PC-9 (cell line): ENCODE data around the gene TMEM244. TPM values are rescaled to one million over a fixed set of nuclear protein-coding genes. Genes with fewer than 3 reads are reported as not detected.

Experiments used
- BruUV-seq: library from RNA; stranded (reverse); fragments of 400-500 nt; replicated peaks from 2 replicates; lab custom pipeline; 2021; lab: Mats Ljungman, UMichigan
- CTCF ChIA-PET: fragments of 300-600 bp; sonication (Branson Sonifier 250); formaldehyde crosslinking; loops from one replicate; lab custom pipeline; 2022; ENCODE audit warnings: antibody characterized with exemption; lab: Charles Lee
- POLR2A ChIA-PET: fragments of 300-600 bp; sonication (Branson Sonifier 250); formaldehyde crosslinking; loops from one replicate; lab custom pipeline; 2022; ENCODE audit warnings: antibody characterized with exemption; ENCODE audit not compliant: unreplicated experiment; lab: Charles Lee
- DNase-seq, 2 experiments: peaks; one replicate each; pipeline versions ENCODE4 v3.0.0 to v3.0.0-alpha.2; 2015 to 2022; ENCODE audit warnings: mixed read lengths in 1 of 2
- H2AFZ ChIP-seq: fragments of 200-600 bp; sonication (generic); 2 replicates; pipeline ENCODE4 v1.8.1; 2017; ENCODE audit warnings: antibody characterized with exemption
- H3F3A ChIP-seq: fragments of 200-600 bp; sonication (generic); 2 replicates; pipeline ENCODE4 v1.8.1; 2017; ENCODE audit warnings: antibody characterized with exemption, mild to moderate bottlenecking, low read depth; ENCODE audit not compliant: insufficient read depth
- H3K27ac ChIP-seq: fragments of 200-600 bp; sonication (generic); 2 replicates; pipeline ENCODE4 v1.6.1; 2016; ENCODE audit warnings: mixed run types
- H3K27me3 ChIP-seq: fragments of 200-600 bp; sonication (generic); 2 replicates; pipeline ENCODE4 v1.6.1; 2016; ENCODE audit warnings: low read depth, mixed run types; ENCODE audit not compliant: insufficient read depth
- H3K36me3 ChIP-seq: fragments of 200-600 bp; sonication (generic); 2 replicates; pipeline ENCODE4 v1.6.1; 2016; ENCODE audit warnings: low read depth, mixed run types
- H3K4me1 ChIP-seq: fragments of 200-600 bp; sonication (generic); replicated peaks from 2 replicates; pipeline ENCODE4 v1.6.1; 2016; ENCODE audit warnings: mixed run types; ENCODE audit not compliant: insufficient read depth
- H3K4me2 ChIP-seq: fragments of 200-600 bp; sonication (generic); 2 replicates; pipeline ENCODE4 v1.6.1; 2017; ENCODE audit warnings: mixed run types
- H3K4me3 ChIP-seq: fragments of 200-600 bp; sonication (generic); 2 replicates; pipeline ENCODE4 v1.6.1; 2016; ENCODE audit warnings: mixed run types
- H3K79me2 ChIP-seq: fragments of 200-600 bp; sonication (generic); 2 replicates; pipeline ENCODE4 v1.6.1; 2017; ENCODE audit warnings: low read depth, mixed run types
- H3K9me2 ChIP-seq: fragments of 200-600 bp; sonication (generic); 2 replicates; pipeline ENCODE4 v1.8.1; 2017; ENCODE audit warnings: mild to moderate bottlenecking; ENCODE audit not compliant: insufficient read depth
- H3K9me3 ChIP-seq: fragments of 200-600 bp; sonication (generic); 2 replicates; pipeline ENCODE4 v1.8.1; 2016; ENCODE audit warnings: low read depth; ENCODE audit not compliant: insufficient read depth
- H4K20me1 ChIP-seq: fragments of 200-600 bp; sonication (generic); 2 replicates; pipeline ENCODE4 v1.8.1; 2017; ENCODE audit not compliant: insufficient read depth
- EZH2 ChIP-seq: fragments of 200-600 bp; sonication (generic); IDR thresholded peaks from 2 replicates; pipeline ENCODE4 v1.8.0; 2017; ENCODE audit warnings: antibody characterized with exemption, low read depth
- intact Hi-C: fragments of 100-400 bp; cut with micrococcal nuclease; formaldehyde crosslinking; loops from one replicate; pipeline ENCODE4 v1.10.0; 2022; ENCODE audit not compliant: unreplicated experiment
- total RNA-seq: library from RNA; stranded (reverse); gene quantifications from 2 replicates; pipeline ENCODE4 v1.2.3, GENCODE V29; 2021
- TF ChIP-seq, protein P1 (sequence below): fragments of 200-600 bp; sonication (generic); conservative IDR thresholded peaks from 2 replicates; pipeline ENCODE4 v1.6.1; 2017; ENCODE audit warnings: mixed run types, antibody characterized with exemption, mild to moderate bottlenecking, moderate library complexity

TMEM244 gene
- total RNA-seq, 1 experiment from 2014 or later: not detected

DNA sequence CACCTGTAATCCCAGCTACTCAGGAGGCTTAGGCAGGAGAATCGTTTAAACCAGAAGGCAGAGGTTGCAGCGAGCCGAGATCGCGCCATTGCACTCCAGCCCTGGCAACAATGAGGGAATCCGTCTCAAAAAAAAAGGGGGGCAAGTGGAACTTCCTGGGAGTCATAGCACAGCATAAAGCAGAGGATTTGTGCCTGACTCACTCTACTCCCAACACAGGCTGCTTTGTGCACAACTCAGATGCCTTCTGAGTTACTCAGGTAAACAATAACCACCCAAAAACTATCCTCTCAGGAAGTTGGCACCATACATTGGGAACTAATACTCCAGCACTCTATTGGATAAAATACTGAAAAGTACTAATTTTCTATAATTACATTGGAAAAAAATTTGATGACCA lies 2.5 kb upstream of the TMEM244 start:
- no peaks in the 10 kb centered on the region for H3K79me2 ChIP-seq
- no peak overlapping the region for H3K27ac ChIP-seq
- H3K9me3 ChIP-seq: no peaks in the 10 kb centered on the region
- no peaks in the 10 kb centered on the region for H4K20me1 ChIP-seq
- no peaks in the 10 kb centered on the region for H3F3A ChIP-seq
- H3K36me3 ChIP-seq: no peaks in the 10 kb centered on the region
- H3K4me3 ChIP-seq: no peak overlapping the region
- no peak overlapping the region for H3K4me2 ChIP-seq
- BruUV-seq: no TSS peak
- intact Hi-C loops: no loop called here
- H3K27me3 ChIP-seq: no peaks in the 10 kb centered on the region
- H3K4me1 ChIP-seq: no peaks in the 10 kb centered on the region
- no peak overlapping the region for H2AFZ ChIP-seq
- TF ChIP-seq, protein P1, sequence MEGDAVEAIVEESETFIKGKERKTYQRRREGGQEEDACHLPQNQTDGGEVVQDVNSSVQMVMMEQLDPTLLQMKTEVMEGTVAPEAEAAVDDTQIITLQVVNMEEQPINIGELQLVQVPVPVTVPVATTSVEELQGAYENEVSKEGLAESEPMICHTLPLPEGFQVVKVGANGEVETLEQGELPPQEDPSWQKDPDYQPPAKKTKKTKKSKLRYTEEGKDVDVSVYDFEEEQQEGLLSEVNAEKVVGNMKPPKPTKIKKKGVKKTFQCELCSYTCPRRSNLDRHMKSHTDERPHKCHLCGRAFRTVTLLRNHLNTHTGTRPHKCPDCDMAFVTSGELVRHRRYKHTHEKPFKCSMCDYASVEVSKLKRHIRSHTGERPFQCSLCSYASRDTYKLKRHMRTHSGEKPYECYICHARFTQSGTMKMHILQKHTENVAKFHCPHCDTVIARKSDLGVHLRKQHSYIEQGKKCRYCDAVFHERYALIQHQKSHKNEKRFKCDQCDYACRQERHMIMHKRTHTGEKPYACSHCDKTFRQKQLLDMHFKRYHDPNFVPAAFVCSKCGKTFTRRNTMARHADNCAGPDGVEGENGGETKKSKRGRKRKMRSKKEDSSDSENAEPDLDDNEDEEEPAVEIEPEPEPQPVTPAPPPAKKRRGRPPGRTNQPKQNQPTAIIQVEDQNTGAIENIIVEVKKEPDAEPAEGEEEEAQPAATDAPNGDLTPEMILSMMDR: no peak
- no peak for TF ChIP-seq EZH2
- POLR2A ChIA-PET: no interaction called here
- 0 out of 2 replicates have a peak, but pooled peaks cover 5% of the 10 kb centered on the region for H3K9me2 ChIP-seq
- CTCF ChIA-PET: no interaction called here
- peak in 1 of 2 experiments; percentile 26 for DNase-seq

DNA sequence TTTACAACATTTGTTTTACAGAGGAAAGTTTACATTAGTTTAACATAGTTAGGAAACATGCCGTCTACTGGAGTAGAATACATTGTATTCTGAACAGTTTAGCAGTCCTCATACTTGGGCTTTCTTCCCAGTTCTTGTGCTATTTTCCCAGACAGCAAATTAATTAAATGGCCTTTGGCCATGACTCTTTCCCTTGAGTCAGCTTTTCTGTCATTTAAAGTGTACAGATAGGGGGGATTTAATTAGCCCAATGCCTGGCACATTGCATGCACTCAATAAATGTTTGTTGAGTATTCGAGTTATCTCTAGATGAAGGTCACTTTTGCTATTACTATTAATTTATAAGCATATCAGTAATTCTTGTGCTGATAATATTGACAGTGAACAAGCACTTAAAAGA lies 1.6 kb downstream of the TMEM244 start:
- DNase-seq: no peak
- no peak overlapping the region for H3K4me3 ChIP-seq
- H3F3A ChIP-seq: peaks cover 3% of the 10 kb centered on the region; the same call in 1 of the 2 replicates
- H3K9me3 ChIP-seq: no peaks in the 10 kb centered on the region
- no peak overlapping the region for H3K27ac ChIP-seq
- H3K79me2 ChIP-seq: no peaks in the 10 kb centered on the region
- intact Hi-C loops: no loop called here
- TF ChIP-seq EZH2: no peak
- TF ChIP-seq, protein P1: no peak
- no peaks in the 10 kb centered on the region for H4K20me1 ChIP-seq
- 0 out of 2 replicates have a peak, but pooled peaks cover 5% of the 10 kb centered on the region for H3K9me2 ChIP-seq
- BruUV-seq: no TSS peak
- CTCF ChIA-PET: no interaction called here
- H2AFZ ChIP-seq: no peak overlapping the region
- H3K27me3 ChIP-seq: no peaks in the 10 kb centered on the region
- H3K36me3 ChIP-seq: no peaks in the 10 kb centered on the region
- no peak overlapping the region for H3K4me2 ChIP-seq
- POLR2A ChIA-PET: no interaction called here
- H3K4me1 ChIP-seq: peaks cover 3% of the 10 kb centered on the region

DNA sequence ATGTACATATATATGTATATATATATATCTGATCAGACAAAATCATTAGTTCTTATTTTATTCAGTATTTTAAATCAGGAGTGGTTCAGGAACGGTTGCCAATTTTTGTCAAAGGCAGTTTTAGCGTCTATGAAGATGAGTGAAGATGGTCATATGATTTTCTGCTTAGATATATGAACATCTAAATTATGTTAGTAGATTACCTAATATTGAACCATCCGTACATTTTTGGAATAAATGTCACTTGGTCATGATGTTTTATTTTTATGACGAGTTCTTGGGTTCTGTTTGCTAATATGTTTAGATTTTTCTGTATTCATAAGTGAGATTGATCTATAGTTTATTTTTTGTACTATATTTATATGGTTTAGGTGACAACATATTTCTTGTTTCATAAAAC lies 3.3 kb downstream of the TMEM244 start:
- Histone ChIP-seq H2AFZ (no peak overlapping the region), H3K36me3 (no peaks in the 10 kb centered on the region), H3K4me1 (peaks cover 11% of the 10 kb centered on the region), H3K79me2 (no peaks in the 10 kb centered on the region), H3F3A (peaks cover 11% of the 10 kb centered on the region; the same call in 1 of the 2 replicates), H3K4me2 (no peak overlapping the region), H3K9me3 (0 out of 2 replicates have a peak, but pooled peaks cover 3% of the 10 kb centered on the region), H4K20me1 (no peaks in the 10 kb centered on the region), H3K4me3 (no peak overlapping the region), H3K27me3 (no peaks in the 10 kb centered on the region), H3K9me2 (no peaks in the 10 kb centered on the region), H3K27ac (no peak overlapping the region)
- CTCF ChIA-PET: no interaction called here
- DNase-seq: no peak
- intact Hi-C loops: no loop called here
- POLR2A ChIA-PET: no interaction called here
- no TSS peak for BruUV-seq
- TF ChIP-seq, protein P1: no peak
- no peak for TF ChIP-seq EZH2
